ENCODE data around the gene LY6G6D. TPM values are rescaled to one million over a fixed set of nuclear protein-coding genes. Genes with fewer than 3 reads are reported as not detected.

Gene LY6G6D
- total and polyA plus RNA-seq, 2 of the 13 experiments (the other 11 are each of a cell fraction or from before 2014, with no cell fraction given), result not detected

GRCh38 chr6:31665501-31666336, 49.4 kb upstream of the LY6G6D start, which contains the start of gene CSNK2B (continued):
- TF ChIP-seq POGK (CRISPR knock-in tag; conservative IDR thresholded peaks at IDR 0.05) (peak; percentile 93), KLF13 (CRISPR knock-in tag; IDR thresholded peaks at IDR 0.05) (no peak), ZNF318 (CRISPR knock-in tag; IDR thresholded peaks at IDR 0.05) (no peak), ZNF430 (CRISPR knock-in tag; IDR thresholded peaks at IDR 0.05) (peak; percentile 49; the same call in 1 of the 2 replicates), RARG (CRISPR knock-in tag; IDR thresholded peaks at IDR 0.05; ENCODE audit: low read depth) (no peak), ZNF33B (CRISPR knock-in tag; IDR thresholded peaks at IDR 0.05) (no peak; the same call in 1 of the 2 replicates), TBL1XR1 (IDR thresholded peaks at IDR 0.05; ENCODE audit: borderline replicate concordance, low read length, partially characterized antibody) (peak; percentile 88), ZNF33A (CRISPR knock-in tag; IDR thresholded peaks at IDR 0.05; ENCODE audit: borderline replicate concordance) (peak; percentile 18; the same call in 1 of the 2 replicates), ZNF263 (CRISPR knock-in tag; IDR thresholded peaks at IDR 0.05) (peak; percentile 55; the same call in 1 of the 2 replicates), PHF8 (CRISPR knock-in tag; IDR thresholded peaks at IDR 0.05) (peak; percentile 97), CEBPZ (IDR thresholded peaks at IDR 0.05; ENCODE audit: low read length) (no peak), JUNB (CRISPR knock-in tag; IDR thresholded peaks at IDR 0.05; ENCODE audit: borderline replicate concordance) (no peak), ZEB1 (IDR thresholded peaks at IDR 0.05; ENCODE audit: insufficient replicate concordance, low read depth) (no peak)

Measured in HepG2 (cell line).